ENCODE results near the gene C1QTNF7. TPM values are rescaled to one million over a fixed set of nuclear protein-coding genes. Genes with fewer than 3 reads are reported as not detected.

Gene C1QTNF7, protein sequence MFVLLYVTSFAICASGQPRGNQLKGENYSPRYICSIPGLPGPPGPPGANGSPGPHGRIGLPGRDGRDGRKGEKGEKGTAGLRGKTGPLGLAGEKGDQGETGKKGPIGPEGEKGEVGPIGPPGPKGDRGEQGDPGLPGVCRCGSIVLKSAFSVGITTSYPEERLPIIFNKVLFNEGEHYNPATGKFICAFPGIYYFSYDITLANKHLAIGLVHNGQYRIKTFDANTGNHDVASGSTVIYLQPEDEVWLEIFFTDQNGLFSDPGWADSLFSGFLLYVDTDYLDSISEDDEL
- 10 to 100 TPM in 1 of 3 donors, 1 to 10 TPM in 2; 1.3 to 13.0 (median 1.5) TPM for total RNA-seq
- long read RNA-seq, donor 1, full-length matches to known transcripts, result 7 of 9 reads
- long read RNA-seq, donor 1, partial matches to known transcripts, result 0 of 9 reads
- long read RNA-seq, donor 1, other reads (novel, unspliced or antisense), result 2 of 9 reads
- long read RNA-seq, donor 2, full-length matches to known transcripts, result 2 of 2 reads
- long read RNA-seq, donor 2, partial matches to known transcripts, result 0 of 2 reads
- long read RNA-seq, donor 2, other reads (novel, unspliced or antisense), result 0 of 2 reads

DNA sequence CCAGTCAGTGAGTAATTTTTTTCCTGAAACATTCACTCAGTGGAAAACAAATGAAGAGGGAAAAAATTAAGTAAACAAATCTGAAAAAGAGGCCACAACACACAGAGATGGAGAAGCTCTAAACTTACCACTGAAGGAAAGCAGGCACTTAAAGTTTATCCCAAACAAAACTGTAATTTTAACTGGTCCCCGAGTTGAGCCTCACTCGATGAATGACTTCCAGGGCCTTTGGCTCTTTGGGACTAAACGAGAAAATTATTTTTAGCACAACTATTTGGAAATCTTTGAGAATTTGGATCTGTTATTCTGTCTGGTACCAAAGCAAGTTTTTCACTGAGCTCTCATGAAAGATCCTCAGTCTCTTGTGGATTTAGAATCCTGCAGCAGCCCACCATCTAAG is at the start of gene C1QTNF7:
C1QTNF7 (plus strand) TSS at position 333 of the 400 bp plus-strand sequence. CDS start 7,711 bp downstream, outside the sequence.
- TF ChIP-seq, protein P1, sequence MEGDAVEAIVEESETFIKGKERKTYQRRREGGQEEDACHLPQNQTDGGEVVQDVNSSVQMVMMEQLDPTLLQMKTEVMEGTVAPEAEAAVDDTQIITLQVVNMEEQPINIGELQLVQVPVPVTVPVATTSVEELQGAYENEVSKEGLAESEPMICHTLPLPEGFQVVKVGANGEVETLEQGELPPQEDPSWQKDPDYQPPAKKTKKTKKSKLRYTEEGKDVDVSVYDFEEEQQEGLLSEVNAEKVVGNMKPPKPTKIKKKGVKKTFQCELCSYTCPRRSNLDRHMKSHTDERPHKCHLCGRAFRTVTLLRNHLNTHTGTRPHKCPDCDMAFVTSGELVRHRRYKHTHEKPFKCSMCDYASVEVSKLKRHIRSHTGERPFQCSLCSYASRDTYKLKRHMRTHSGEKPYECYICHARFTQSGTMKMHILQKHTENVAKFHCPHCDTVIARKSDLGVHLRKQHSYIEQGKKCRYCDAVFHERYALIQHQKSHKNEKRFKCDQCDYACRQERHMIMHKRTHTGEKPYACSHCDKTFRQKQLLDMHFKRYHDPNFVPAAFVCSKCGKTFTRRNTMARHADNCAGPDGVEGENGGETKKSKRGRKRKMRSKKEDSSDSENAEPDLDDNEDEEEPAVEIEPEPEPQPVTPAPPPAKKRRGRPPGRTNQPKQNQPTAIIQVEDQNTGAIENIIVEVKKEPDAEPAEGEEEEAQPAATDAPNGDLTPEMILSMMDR (IDR thresholded peaks at IDR 0.05), result no peak
- Histone ChIP-seq H3K36me3 (ENCODE audit: low read depth) (no peaks in the 10 kb centered on the region), H3K9me3 (no peaks in the 10 kb centered on the region), H3K4me1 (ENCODE audit: low read depth) (no peaks in the 10 kb centered on the region), H3K4me3 (no peak within 1 kb of the TSS)
- DNase-seq, result no peak
- intact Hi-C loops (cut with DNase I, micrococcal nuclease), result no loop called here
- no peak for ATAC-seq

DNA sequence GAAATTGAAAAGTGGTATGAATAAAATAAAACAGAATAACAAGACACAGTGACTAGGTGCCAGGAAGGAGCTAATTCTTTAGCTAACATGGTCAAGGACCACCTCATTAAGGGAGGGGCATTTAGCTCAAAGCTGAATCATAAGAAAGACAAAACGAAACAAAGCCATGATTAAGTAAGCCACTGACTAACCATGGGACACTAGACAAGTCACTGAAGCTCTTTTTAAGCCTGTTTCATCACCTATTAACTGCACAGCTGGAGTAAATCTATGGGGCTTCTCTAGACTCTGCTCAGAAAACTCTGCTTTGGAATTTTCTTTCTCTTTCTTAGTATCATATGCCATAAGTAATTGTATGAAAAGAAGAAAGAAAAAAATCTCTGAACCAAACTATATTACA is 49.8 kb upstream of the C1QTNF7 start:
- Histone ChIP-seq H3K4me3 (no peak overlapping the region), H3K9me3 (no peaks in the 10 kb centered on the region), H3K4me1 (ENCODE audit: low read depth) (no peaks in the 10 kb centered on the region), H3K36me3 (ENCODE audit: low read depth) (no peaks in the 10 kb centered on the region)
- TF ChIP-seq, protein P1 (IDR thresholded peaks at IDR 0.05), result no peak
- DNase-seq, result no peak
- intact Hi-C loops (cut with DNase I, micrococcal nuclease), result no loop called here
- peak; percentile 28 for ATAC-seq

DNA sequence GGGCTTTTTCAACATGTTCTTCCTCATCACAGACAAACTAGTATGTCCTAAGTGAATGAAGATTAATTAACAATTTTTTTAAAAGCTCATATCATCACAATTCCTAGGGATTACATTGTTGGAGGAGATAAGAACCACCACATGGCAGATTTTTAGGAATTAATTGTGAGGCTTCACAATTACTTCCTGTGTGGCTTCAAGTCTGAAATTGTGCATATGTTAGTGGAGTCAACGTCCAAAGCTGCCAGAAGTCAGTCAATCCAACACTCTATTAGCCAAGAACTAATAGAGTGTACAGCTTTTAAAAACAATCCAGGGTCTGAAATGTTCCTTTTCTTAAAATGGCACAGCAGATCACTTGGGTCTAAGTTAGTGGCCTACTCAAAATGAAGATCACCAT is 49.3 kb upstream of the C1QTNF7 start:
- DNase-seq (no peak), ATAC-seq (no peak)
- TF ChIP-seq, protein P1 (IDR thresholded peaks at IDR 0.05), result no peak
- H3K4me3 ChIP-seq, result no peak overlapping the region
- no peaks in the 10 kb centered on the region for H3K9me3 ChIP-seq
- no peaks in the 10 kb centered on the region for H3K4me1 ChIP-seq (ENCODE audit: low read depth)
- intact Hi-C loops (cut with DNase I, micrococcal nuclease), result no loop called here
- no peaks in the 10 kb centered on the region for H3K36me3 ChIP-seq (ENCODE audit: low read depth)

DNA sequence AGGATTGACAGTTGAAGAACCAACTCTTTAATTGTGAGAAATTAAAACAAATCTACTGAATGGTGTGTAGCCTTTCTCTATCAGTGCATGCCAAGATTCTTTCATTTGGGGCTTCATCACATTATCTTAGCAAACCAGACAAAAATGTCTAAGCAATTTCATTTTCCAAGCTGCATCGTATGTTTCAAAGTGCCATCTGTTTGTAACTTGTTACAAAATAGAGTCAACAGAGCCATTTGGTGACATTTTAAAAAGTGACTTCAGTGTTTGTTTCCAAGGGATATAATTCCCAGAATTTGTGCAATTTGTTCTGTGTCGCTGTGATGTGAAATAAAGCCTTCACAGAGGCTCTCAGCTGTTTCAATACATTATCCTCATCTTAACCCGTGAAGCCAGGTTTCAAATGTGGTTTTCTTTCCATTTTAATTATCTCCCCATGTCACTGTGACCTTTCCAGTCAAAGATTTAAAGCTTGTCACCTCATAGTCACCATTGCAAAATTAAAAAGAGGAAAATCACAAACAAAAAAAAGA is 46.0 kb upstream of the C1QTNF7 start:
- TF ChIP-seq, protein P1 (IDR thresholded peaks at IDR 0.05), result no peak
- ATAC-seq (no peak), DNase-seq (no peak)
- Histone ChIP-seq H3K4me1 (ENCODE audit: low read depth) (no peaks in the 10 kb centered on the region), H3K9me3 (no peaks in the 10 kb centered on the region), H3K36me3 (ENCODE audit: low read depth) (no peaks in the 10 kb centered on the region), H3K4me3 (no peak overlapping the region)
- intact Hi-C loops (cut with DNase I, micrococcal nuclease), result no loop called here

DNA sequence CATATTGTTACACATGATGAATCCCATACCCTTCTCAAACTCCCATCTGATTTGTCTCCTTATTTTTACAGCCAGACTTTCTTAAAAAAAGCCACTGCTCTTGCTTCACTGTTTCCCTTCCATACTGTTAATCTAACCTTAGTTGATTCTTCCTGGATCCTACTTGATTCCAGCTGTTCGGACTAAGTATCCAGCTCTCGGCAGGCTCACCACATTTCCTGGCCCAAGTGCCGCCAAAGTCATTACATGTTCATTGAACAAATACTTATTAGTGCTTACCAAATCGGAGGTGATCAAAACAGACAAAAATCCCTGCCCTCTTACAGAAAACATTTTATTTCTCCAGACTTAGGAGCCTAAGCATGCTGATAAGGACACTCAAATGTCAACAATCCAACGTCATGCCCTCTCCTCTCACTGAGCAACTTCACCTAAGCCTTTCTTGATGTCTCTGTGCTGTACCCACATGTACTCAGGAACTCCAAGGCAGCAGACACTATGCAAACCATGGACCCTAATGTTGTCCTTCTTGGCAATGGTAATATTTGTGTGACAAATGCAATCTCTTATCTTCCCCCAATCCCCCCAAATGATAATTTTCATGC is 45.1 kb upstream of the C1QTNF7 start:
- H3K4me3 ChIP-seq, result no peak overlapping the region
- intact Hi-C loops (cut with DNase I, micrococcal nuclease), result no loop called here
- ATAC-seq, result no peak

More for the DNA sequence above, 45.1 kb upstream of the C1QTNF7 start:
- Histone ChIP-seq H3K9me3 (no peaks in the 10 kb centered on the region), H3K4me1 (ENCODE audit: low read depth) (no peaks in the 10 kb centered on the region), H3K36me3 (ENCODE audit: low read depth) (no peaks in the 10 kb centered on the region)
- TF ChIP-seq, protein P1 (IDR thresholded peaks at IDR 0.05), result no peak
- DNase-seq, result no peak
